Measurements from ENCODE around the gene SIRT3.
"Not testable (repeated sequence)": the region's sequence is repeated elsewhere in the genome, so short reads cannot be mapped to it uniquely, and the experiment has no call there.

The SIRT3 gene

GRCh38 chr11:270451-271318, 34.5 kb upstream of the SIRT3 start:
- H3K4me3 ChIP-seq (ENCODE audit: low read depth, low read length), result no peak overlapping the region
- TF ChIP-seq CTCF (IDR thresholded peaks at IDR 0.05; ENCODE audit: control insufficient read depth, extremely low read depth, insufficient read depth), result no peak
- DNase-seq (ENCODE audit: low read depth), result no peak

- TF ChIP-seq CTCF (IDR thresholded peaks at IDR 0.05; ENCODE audit: control insufficient read depth, extremely low read depth, insufficient read depth), result no peak
- H3K4me3 ChIP-seq (ENCODE audit: low read depth, low read length), result no peak overlapping the region
- DNase-seq (ENCODE audit: low read depth), result no peak
Observed at GRCh38 chr11:269146-269890, 33.2 kb upstream of the SIRT3 start.

GRCh38 chr11:268716-269145, 32.6 kb upstream of the SIRT3 start:
- TF ChIP-seq CTCF (IDR thresholded peaks at IDR 0.05; ENCODE audit: control insufficient read depth, extremely low read depth, insufficient read depth), result peak; percentile 32
- peak; percentile 51 for DNase-seq (ENCODE audit: low read depth)
- H3K4me3 ChIP-seq (ENCODE audit: low read depth, low read length), result not testable (repeated sequence)

- no peak for TF ChIP-seq CTCF (IDR thresholded peaks at IDR 0.05; ENCODE audit: control insufficient read depth, extremely low read depth, insufficient read depth)
- DNase-seq (ENCODE audit: low read depth), result no peak
Observed at GRCh38 chr11:267491-267994, 31.4 kb upstream of the SIRT3 start.

GRCh38 chr11:266676-267439, 30.7 kb upstream of the SIRT3 start:
- no peak for TF ChIP-seq CTCF (IDR thresholded peaks at IDR 0.05; ENCODE audit: control insufficient read depth, extremely low read depth, insufficient read depth)
- no peak overlapping the region for H3K4me3 ChIP-seq (ENCODE audit: low read depth, low read length)
- no peak for DNase-seq (ENCODE audit: low read depth)

More at GRCh38 chr11:267491-267994, 31.4 kb upstream of the SIRT3 start:
- no peak overlapping the region for H3K4me3 ChIP-seq (ENCODE audit: low read depth, low read length)

GRCh38 chr11:261624-262023, 25.5 kb upstream of the SIRT3 start:
- no peak overlapping the region for H3K4me3 ChIP-seq (ENCODE audit: low read depth, low read length)
- TF ChIP-seq CTCF (IDR thresholded peaks at IDR 0.05; ENCODE audit: control insufficient read depth, extremely low read depth, insufficient read depth), result no peak
- no peak for DNase-seq (ENCODE audit: low read depth)
